Gastrocnemius medialis (tissue), 4 donors: Measurements from ENCODE around the gene IDH2.

Experiments
- CTCF ChIP-seq, 5 experiments: fragments of 450-650 bp in 3 of 5; fragments of 200-600 bp in 2 of 5; sonication (generic) in 2 of 5; IDR thresholded peaks in 4 of 5; conservative IDR thresholded peaks in 1 of 5; 1 replicate in 4 of 5; 2 replicates in 1 of 5; pipeline ENCODE4 v1.5.1; 2016 to 2019; ENCODE audit warnings: antibody characterized with exemption in 5 of 5, mild to moderate bottlenecking in 3 of 5, moderate library complexity in 3 of 5
- POLR2A ChIP-seq, 2 donors: fragments of 450-650 bp; IDR thresholded peaks; one replicate each; pipeline ENCODE4 v1.6.1; 2017; ENCODE audit warnings: antibody characterized with exemption in 2 of 2, mild to moderate bottlenecking in 2 of 2, moderate library complexity in 2 of 2

DNA sequence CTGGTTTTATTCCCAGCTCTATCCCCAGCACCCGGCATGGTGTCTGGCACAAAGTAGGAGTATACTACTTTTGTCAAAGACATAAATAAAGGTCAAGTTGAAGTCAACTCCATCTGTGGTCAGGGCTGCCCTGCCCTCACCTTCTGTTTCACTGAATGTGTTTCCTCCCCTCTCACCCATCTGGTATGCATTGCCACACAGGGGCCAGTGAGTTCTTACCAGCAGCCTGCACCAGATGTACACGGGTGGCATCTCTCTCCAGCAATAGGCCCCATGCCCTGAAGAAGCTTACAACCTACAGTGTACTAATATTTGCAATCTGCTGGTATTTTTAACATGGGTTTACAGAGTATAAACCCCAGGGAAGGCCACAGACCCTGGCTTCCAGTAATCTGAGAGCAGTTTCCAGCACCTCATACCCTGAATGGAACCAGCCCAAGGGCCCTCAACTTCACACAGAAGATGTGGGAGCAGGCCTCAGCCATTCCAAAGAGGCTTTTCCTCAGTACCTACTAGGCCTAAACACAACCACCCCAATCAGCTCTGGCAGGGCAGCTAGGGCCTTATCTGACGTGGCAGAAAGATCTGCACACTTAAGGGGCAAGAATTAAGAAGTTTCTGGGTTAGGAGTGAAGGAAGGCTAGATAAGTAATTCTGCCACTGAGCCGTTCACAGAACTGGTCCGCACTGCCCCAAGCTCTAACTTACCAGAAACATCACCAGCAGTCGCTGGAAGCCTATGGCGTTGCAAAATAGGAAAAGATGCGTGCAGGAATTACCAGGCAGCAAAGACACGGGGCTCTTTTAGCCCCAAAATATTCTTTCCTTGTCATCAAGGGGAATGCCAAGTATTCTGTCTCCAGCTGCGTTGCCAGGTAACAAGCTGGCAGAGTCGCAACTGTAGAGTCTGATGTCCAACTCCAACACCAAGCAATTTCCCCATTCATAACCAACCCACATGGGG is 2.1 kb downstream of the IDH2 start:
- TF ChIP-seq CTCF (IDR thresholded peaks at IDR 0.05 in 4 of 5, conservative IDR thresholded peaks at IDR 0.05 in 1 of 5) (no peak), POLR2A (IDR thresholded peaks at IDR 0.05) (no peak)
